ENCODE measurements around the gene BIN1.

- TF ChIP-seq POLR2AphosphoS5 (IDR thresholded peaks at IDR 0.05) (no peak), CTCF (IDR thresholded peaks at IDR 0.05; ENCODE audit: poor library complexity, severe bottlenecking) (no peak)
Observed at GRCh38 chr2:127078028-127078427, 28.9 kb downstream of the BIN1 start.
